Osteoblast (primary cell): ENCODE results near the gene FYCO1. TPM values are rescaled to one million over a fixed set of nuclear protein-coding genes. Genes with fewer than 3 reads are reported as not detected.
A peak's percentile ranks its signal among the peaks of the same experiment; 100 is the strongest.

ENCODE experiments used
- DNase-seq: peaks from one replicate; pipeline ENCODE4 v3.0.0; 2011; ENCODE audit warnings: low spot score, mixed read lengths; ENCODE audit not compliant: insufficient read length; ENCODE audit errors: missing footprints
- H2AFZ ChIP-seq: 2 replicates; pipeline ENCODE4 v1.6.0; 2011; ENCODE audit warnings: mild to moderate bottlenecking, low read length
- H3K27ac ChIP-seq: 2 replicates; pipeline ENCODE4 v1.5.1; 2011; ENCODE audit warnings: mild to moderate bottlenecking, low read depth, low read length, moderate library complexity
- H3K27me3 ChIP-seq: 2 replicates; pipeline ENCODE4 v1.6.0; 2012; ENCODE audit warnings: mild to moderate bottlenecking, control low read depth, inconsistent platforms, low read length, moderate library complexity; ENCODE audit not compliant: insufficient read depth
- H3K36me3 ChIP-seq: 2 replicates; pipeline ENCODE4 v1.5.1; 2011; ENCODE audit warnings: mild to moderate bottlenecking, low read length, control low read depth, moderate library complexity; ENCODE audit not compliant: insufficient read depth
- H3K4me1 ChIP-seq: 2 replicates; pipeline ENCODE4 v1.5.1; 2011; ENCODE audit warnings: mild to moderate bottlenecking, low read length, control low read depth, moderate library complexity; ENCODE audit not compliant: insufficient read depth
- H3K4me2 ChIP-seq: 2 replicates; pipeline ENCODE4 v1.6.0; 2011; ENCODE audit warnings: mild to moderate bottlenecking, low read length; ENCODE audit not compliant: insufficient read depth
- H3K4me3 ChIP-seq: fragments of 200-600 bp; sonication (generic); 3 replicates; pipeline ENCODE4 v1.5.1; 2012; ENCODE audit warnings: mild to moderate bottlenecking, low read length, inconsistent platforms; ENCODE audit not compliant: insufficient read depth
- H3K79me2 ChIP-seq: 2 replicates; pipeline ENCODE4 v1.6.0; 2012; ENCODE audit warnings: mild to moderate bottlenecking, low read length, control low read depth, inconsistent platforms; ENCODE audit not compliant: insufficient read depth
- H3K9me3 ChIP-seq: 2 replicates; pipeline ENCODE4 v1.5.1; 2011; ENCODE audit warnings: low read depth, low read length, control low read depth
- H4K20me1 ChIP-seq: 2 replicates; pipeline ENCODE4 v1.6.0; 2012; ENCODE audit warnings: mild to moderate bottlenecking, low read length, control low read depth; ENCODE audit not compliant: insufficient read depth
- CTCF ChIP-seq: IDR thresholded peaks from 2 replicates; pipeline ENCODE4 v1.5.1; 2011; ENCODE audit warnings: mild to moderate bottlenecking, low read depth, low read length, moderate library complexity; ENCODE audit errors: extremely low read depth
- total RNA-seq: library from RNA; depleted of rRNA; stranded (reverse); fragments of >200 nt; gene quantifications from 2 replicates; pipeline ENCODE4 v1.2.3, GENCODE V29; 2012

Gene FYCO1
- total RNA-seq, 1 donor = 25.0 TPM

- DNase-seq = peak; percentile 41
- no peak overlapping the region for H3K4me2 ChIP-seq
- no peaks in the 10 kb centered on the region for H4K20me1 ChIP-seq
- no peaks in the 10 kb centered on the region for H3K9me3 ChIP-seq
- H3K36me3 ChIP-seq = no peaks in the 10 kb centered on the region
- H3K27ac ChIP-seq = no peak overlapping the region
- H2AFZ ChIP-seq = no peak overlapping the region
- H3K4me3 ChIP-seq = no peak overlapping the region
- H3K4me1 ChIP-seq = peaks cover 5% of the 10 kb centered on the region
- peaks cover 8% of the 10 kb centered on the region for H3K27me3 ChIP-seq
- TF ChIP-seq CTCF = no peak
- no peaks in the 10 kb centered on the region for H3K79me2 ChIP-seq
Observed at GRCh38 chr3:46017720-46018119, 22.1 kb upstream of the FYCO1 start.

GRCh38 chr3:46013316-46014094, 17.9 kb upstream of the FYCO1 start:
- Histone ChIP-seq H4K20me1 (no peaks in the 10 kb centered on the region), H3K4me3 (no peak overlapping the region), H3K4me2 (no peak overlapping the region), H2AFZ (no peak overlapping the region), H3K4me1 (peaks cover 5% of the 10 kb centered on the region), H3K79me2 (no peaks in the 10 kb centered on the region), H3K27me3 (peaks cover 18% of the 10 kb centered on the region), H3K9me3 (no peaks in the 10 kb centered on the region), H3K36me3 (no peaks in the 10 kb centered on the region), H3K27ac (no peak overlapping the region)
- TF ChIP-seq CTCF = no peak
- DNase-seq = no peak

- no peak for DNase-seq
- H3K4me2 ChIP-seq = no peak overlapping the region
- H3K27ac ChIP-seq = no peak overlapping the region
- no peak for TF ChIP-seq CTCF
- no peak overlapping the region for H3K4me3 ChIP-seq
- no peaks in the 10 kb centered on the region for H4K20me1 ChIP-seq
- no peaks in the 10 kb centered on the region for H3K36me3 ChIP-seq
- H3K79me2 ChIP-seq = no peaks in the 10 kb centered on the region
- H3K4me1 ChIP-seq = peaks cover 2% of the 10 kb centered on the region
- H3K9me3 ChIP-seq = no peaks in the 10 kb centered on the region
- no peak overlapping the region for H2AFZ ChIP-seq
- peaks cover 18% of the 10 kb centered on the region for H3K27me3 ChIP-seq
Observed at GRCh38 chr3:46012246-46012645, 16.6 kb upstream of the FYCO1 start.

GRCh38 chr3:46010519-46011113, 15.0 kb upstream of the FYCO1 start:
- TF ChIP-seq CTCF = no peak
- H3K4me2 ChIP-seq = no peak overlapping the region
- DNase-seq = no peak

More at GRCh38 chr3:46010519-46011113, 15.0 kb upstream of the FYCO1 start:
- no peaks in the 10 kb centered on the region for H4K20me1 ChIP-seq
- H3K9me3 ChIP-seq = no peaks in the 10 kb centered on the region
- no peaks in the 10 kb centered on the region for H3K36me3 ChIP-seq
- no peak overlapping the region for H3K4me3 ChIP-seq
- no peak overlapping the region for H2AFZ ChIP-seq
- H3K27ac ChIP-seq = no peak overlapping the region
- peaks cover 14% of the 10 kb centered on the region for H3K4me1 ChIP-seq
- peaks cover 18% of the 10 kb centered on the region for H3K27me3 ChIP-seq
- no peaks in the 10 kb centered on the region for H3K79me2 ChIP-seq
